Measurements from ENCODE around the gene MLANA. TPM values are rescaled to one million over a fixed set of nuclear protein-coding genes. Genes with fewer than 3 reads are reported as not detected.
"Not testable (repeated sequence)": the region's sequence is repeated elsewhere in the genome, so short reads cannot be mapped to it uniquely, and the experiment has no call there.

Gene MLANA
- total and polyA plus RNA-seq, 2 experiments from 2014 or later, result 0.94 TPM; not detected in 1

DNA sequence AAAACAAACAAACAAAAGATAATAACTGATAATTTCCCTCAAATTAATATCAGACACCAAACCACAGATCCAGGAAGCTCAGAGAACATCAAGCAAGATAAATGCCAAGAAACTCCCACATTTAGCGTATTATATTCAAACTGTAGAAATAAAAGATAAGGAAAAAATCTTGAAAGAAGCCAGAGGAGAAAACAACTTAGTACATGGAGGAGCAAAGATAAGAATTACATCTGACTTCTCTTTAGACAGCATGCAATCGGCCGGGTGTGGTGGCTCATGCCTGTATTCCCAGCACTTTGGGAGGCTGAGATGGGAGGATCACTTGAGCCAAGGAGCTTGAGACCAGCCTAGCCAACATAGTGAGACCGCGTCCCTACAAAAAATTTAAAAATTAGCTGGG, 17.2 kb upstream of the MLANA start:
- no peak overlapping the region for H3K27ac ChIP-seq

DNA sequence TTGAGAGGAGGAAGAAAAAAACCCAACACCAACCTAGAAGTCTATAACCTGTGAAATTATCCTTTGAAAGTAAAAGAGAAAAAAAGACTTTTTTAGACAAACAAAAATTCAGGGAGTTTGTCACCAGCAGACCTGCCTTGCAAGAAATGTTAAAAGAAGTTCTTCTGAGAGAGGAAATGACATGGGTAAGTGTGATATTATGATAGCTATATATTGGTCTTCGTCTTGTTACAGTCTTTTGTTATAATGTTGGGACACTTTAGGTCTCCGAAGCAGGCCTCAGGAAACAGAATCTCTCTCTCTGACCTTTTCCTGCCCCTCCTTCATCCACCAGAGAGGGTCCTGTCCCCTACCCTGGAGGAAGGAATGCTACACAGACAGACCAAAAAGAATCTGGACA, 16.6 kb upstream of the MLANA start:
- no peaks in the 10 kb centered on the region for H3K27me3 ChIP-seq
- H3K9me3 ChIP-seq (ENCODE audit: low read depth), result no peaks in the 10 kb centered on the region
- DNase-seq (ENCODE audit: low read depth in 1 of 2, low spot score in 1 of 2), result no peak
- TF ChIP-seq, protein P1, sequence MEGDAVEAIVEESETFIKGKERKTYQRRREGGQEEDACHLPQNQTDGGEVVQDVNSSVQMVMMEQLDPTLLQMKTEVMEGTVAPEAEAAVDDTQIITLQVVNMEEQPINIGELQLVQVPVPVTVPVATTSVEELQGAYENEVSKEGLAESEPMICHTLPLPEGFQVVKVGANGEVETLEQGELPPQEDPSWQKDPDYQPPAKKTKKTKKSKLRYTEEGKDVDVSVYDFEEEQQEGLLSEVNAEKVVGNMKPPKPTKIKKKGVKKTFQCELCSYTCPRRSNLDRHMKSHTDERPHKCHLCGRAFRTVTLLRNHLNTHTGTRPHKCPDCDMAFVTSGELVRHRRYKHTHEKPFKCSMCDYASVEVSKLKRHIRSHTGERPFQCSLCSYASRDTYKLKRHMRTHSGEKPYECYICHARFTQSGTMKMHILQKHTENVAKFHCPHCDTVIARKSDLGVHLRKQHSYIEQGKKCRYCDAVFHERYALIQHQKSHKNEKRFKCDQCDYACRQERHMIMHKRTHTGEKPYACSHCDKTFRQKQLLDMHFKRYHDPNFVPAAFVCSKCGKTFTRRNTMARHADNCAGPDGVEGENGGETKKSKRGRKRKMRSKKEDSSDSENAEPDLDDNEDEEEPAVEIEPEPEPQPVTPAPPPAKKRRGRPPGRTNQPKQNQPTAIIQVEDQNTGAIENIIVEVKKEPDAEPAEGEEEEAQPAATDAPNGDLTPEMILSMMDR (IDR thresholded peaks at IDR 0.05; ENCODE audit: low read depth, low read length), result no peak
- H3K4me1 ChIP-seq (ENCODE audit: low read depth), result no peaks in the 10 kb centered on the region
- H3K36me3 ChIP-seq, result no peaks in the 10 kb centered on the region
- no peak overlapping the region for H3K4me3 ChIP-seq
- no peak overlapping the region for H3K27ac ChIP-seq

More for the DNA sequence above, 17.2 kb upstream of the MLANA start:
- TF ChIP-seq, protein P1 (IDR thresholded peaks at IDR 0.05; ENCODE audit: low read depth, low read length), result no peak
- H3K4me3 ChIP-seq, result no peak overlapping the region
- H3K4me1 ChIP-seq (ENCODE audit: low read depth), result no peaks in the 10 kb centered on the region
- H3K36me3 ChIP-seq, result no peaks in the 10 kb centered on the region
- peak in 1 of 2 donors; percentile 29 for DNase-seq (ENCODE audit: low read depth in 1 of 2, low spot score in 1 of 2)
- H3K27me3 ChIP-seq, result no peaks in the 10 kb centered on the region
- no peaks in the 10 kb centered on the region for H3K9me3 ChIP-seq (ENCODE audit: low read depth)

DNA sequence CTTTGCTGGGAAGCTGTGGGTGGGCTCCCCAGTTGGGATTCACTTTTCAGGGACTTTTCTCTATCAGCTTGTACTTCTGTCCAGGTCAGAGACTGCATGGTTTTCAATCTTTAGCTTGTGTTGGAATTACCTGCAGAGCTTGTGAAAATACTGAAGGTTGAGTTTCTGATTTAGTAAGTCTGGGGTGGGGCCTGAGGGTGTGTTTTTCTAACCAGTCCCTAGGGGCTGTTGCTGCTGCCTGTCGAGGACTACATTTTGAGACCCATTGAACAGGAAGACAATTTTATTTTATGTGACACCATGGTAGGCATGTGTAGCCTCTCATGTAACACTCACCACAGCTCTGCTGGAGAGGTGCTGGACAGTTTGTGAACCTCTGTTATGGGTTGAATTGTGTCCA, 14.7 kb upstream of the MLANA start:
- H3K36me3 ChIP-seq, result no peaks in the 10 kb centered on the region
- no peak for DNase-seq (ENCODE audit: low read depth in 1 of 2, low spot score in 1 of 2)
- no peaks in the 10 kb centered on the region for H3K9me3 ChIP-seq (ENCODE audit: low read depth)
- H3K4me3 ChIP-seq, result no peak overlapping the region
- no peak overlapping the region for H3K27ac ChIP-seq
- TF ChIP-seq, protein P1 (IDR thresholded peaks at IDR 0.05; ENCODE audit: low read depth, low read length), result no peak
- no peaks in the 10 kb centered on the region for H3K4me1 ChIP-seq (ENCODE audit: low read depth)
- no peaks in the 10 kb centered on the region for H3K27me3 ChIP-seq

DNA sequence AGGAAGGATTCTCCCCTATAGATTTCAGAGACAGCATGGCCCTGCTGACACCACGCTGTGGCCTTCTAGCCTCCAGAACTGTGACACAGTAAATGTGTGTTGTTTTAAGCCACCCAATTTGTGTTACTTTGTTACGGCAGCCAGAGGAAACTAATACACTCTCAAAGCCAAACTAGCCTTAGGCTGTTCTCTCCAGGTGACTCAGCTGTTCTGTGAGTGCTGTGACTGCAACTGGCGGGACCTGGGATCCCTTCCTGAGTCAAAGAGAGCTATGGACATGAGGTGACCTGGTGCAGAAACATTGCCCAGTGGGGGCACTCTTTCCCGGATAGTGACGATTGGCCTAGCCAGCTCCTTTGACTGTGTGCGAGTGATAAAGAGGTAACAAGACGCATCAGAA, 14.0 kb upstream of the MLANA start:
- no peaks in the 10 kb centered on the region for H3K9me3 ChIP-seq (ENCODE audit: low read depth)
- TF ChIP-seq, protein P1 (IDR thresholded peaks at IDR 0.05; ENCODE audit: low read depth, low read length), result no peak
- DNase-seq (ENCODE audit: low read depth in 1 of 2, low spot score in 1 of 2), result no peak
- H3K27me3 ChIP-seq, result no peaks in the 10 kb centered on the region
- H3K27ac ChIP-seq, result no peak overlapping the region
- H3K4me1 ChIP-seq (ENCODE audit: low read depth), result no peaks in the 10 kb centered on the region
- no peak overlapping the region for H3K4me3 ChIP-seq
- no peaks in the 10 kb centered on the region for H3K36me3 ChIP-seq

DNA sequence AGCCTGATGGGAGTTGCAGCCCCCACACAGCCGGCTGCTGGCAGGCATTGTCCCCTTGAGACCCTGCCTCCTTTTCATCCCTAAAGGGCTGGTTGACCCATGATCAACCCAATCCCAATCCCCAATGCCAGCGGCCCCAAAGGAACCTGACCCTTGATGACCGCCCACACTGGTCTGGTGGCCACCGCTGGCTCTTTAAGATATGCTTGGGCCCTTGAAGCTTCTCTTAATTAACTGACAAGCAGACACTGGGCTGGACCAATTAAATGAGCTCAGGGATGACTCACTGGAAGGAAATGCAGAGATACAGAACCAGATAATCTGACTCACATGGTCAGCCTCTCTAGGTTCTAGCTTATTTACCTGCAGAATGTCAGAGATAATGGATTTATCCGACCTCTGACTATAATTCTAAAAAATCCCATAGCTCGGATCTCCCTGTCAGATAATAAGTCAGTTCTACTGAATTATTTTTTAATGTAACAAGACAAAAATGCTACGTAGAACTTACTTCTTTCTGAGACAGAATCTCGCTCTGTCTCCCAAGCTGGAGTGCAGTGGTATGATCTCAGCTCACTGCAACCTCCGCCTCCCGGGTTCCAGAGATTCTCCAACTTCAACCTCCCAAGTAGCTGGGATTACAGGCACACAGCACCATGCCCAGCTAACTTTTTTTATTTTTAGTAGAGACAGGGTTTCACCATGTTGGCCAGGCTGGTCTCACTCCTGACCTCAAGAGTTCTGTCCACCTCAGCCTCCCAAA, 11.1 kb upstream of the MLANA start:
- Histone ChIP-seq H3K4me3 (no peak overlapping the region), H3K36me3 (no peaks in the 10 kb centered on the region), H3K4me1 (ENCODE audit: low read depth) (no peaks in the 10 kb centered on the region), H3K9me3 (ENCODE audit: low read depth) (no peaks in the 10 kb centered on the region), H3K27ac (no peak overlapping the region), H3K27me3 (no peaks in the 10 kb centered on the region)
- TF ChIP-seq, protein P1 (IDR thresholded peaks at IDR 0.05; ENCODE audit: low read depth, low read length), result no peak
- DNase-seq (ENCODE audit: low read depth in 1 of 2, low spot score in 1 of 2), result peak in 1 of 2 donors; percentile 77

DNA sequence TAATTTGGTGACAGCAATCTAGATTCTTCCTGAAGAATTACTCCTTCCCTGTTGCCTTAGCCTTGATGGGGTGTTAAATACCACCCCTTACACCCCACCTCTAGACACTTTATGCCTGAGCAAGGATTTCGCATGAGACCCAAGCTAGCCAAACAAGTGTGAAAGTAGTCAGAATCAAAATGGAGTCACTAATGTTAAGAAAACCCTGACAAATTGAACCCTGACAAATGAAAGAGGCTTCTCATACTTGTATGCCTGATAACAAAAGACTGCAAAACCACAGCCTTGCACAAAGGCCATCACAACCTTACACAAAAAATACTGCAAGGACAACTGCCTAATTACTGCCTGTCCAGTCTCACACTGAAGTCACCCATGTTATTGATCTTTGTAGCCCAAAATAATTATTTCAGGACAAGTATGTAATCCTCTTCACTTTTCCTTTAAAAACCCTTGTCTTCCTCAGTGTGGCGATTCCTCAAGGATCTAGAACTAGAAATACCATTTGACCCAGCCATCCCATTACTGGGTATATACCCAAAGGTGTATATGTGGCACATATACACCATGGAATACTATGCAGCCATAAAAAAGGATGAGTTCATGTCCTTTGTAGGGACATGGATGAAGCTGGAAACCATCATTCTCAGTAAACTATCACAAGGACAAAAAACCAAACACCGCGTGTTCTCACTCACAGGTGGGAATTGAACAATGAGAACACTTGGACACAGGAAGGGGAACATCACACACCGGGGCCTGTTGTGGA, 8.3 kb upstream of the MLANA start:
- not testable (repeated sequence) for H3K27me3 ChIP-seq; H3K36me3 ChIP-seq; H3K4me3 ChIP-seq; H3K9me3 ChIP-seq (ENCODE audit: low read depth); H3K4me1 ChIP-seq (ENCODE audit: low read depth); H3K27ac ChIP-seq; DNase-seq (ENCODE audit: low read depth in 1 of 2, low spot score in 1 of 2)
